ENCODE data around the gene DLG4.
A peak's percentile ranks its signal among the peaks of the same experiment; 100 is the strongest.

Gene DLG4

GRCh38 chr17:7208754-7209460, 10.7 kb downstream of the DLG4 start:
- Histone ChIP-seq H3K79me2 (ENCODE audit: insufficient read depth, low read depth) (no peaks in the 10 kb centered on the region), H3K4me1 (ENCODE audit: low read depth, poor library complexity, severe bottlenecking) (no peaks in the 10 kb centered on the region), H3K27me3 (ENCODE audit: insufficient read depth, low read depth) (no peaks in the 10 kb centered on the region), H3K4me3 (IDR thresholded peaks at IDR 0.05; ENCODE audit: insufficient read depth, low read depth, low read length) (no peak overlapping the region), H3K4me2 (no peak overlapping the region), H3K36me3 (ENCODE audit: insufficient read depth) (no peaks in the 10 kb centered on the region), H4K20me1 (ENCODE audit: insufficient read depth) (no peaks in the 10 kb centered on the region), H2AFZ (ENCODE audit: low read depth) (no peak overlapping the region), H3K27ac (no peak overlapping the region), H3K9ac (no peak overlapping the region)
- TF ChIP-seq CTCF (conservative IDR thresholded peaks at IDR 0.05; ENCODE audit: low read depth, low read length) = no peak

- Histone ChIP-seq H3K4me1 (ENCODE audit: low read depth, poor library complexity, severe bottlenecking) (no peaks in the 10 kb centered on the region), H3K4me3 (IDR thresholded peaks at IDR 0.05; ENCODE audit: insufficient read depth, low read depth, low read length) (no peak overlapping the region), H3K27me3 (ENCODE audit: insufficient read depth, low read depth) (no peaks in the 10 kb centered on the region), H3K79me2 (ENCODE audit: insufficient read depth, low read depth) (no peaks in the 10 kb centered on the region), H4K20me1 (ENCODE audit: insufficient read depth) (no peaks in the 10 kb centered on the region), H3K36me3 (ENCODE audit: insufficient read depth) (no peaks in the 10 kb centered on the region), H2AFZ (ENCODE audit: low read depth) (no peak overlapping the region), H3K27ac (no peak overlapping the region), H3K4me2 (no peak overlapping the region), H3K9ac (no peak overlapping the region)
- no peak for TF ChIP-seq CTCF (conservative IDR thresholded peaks at IDR 0.05; ENCODE audit: low read depth, low read length)
Measured at GRCh38 chr17:7208027-7208571, 11.5 kb downstream of the DLG4 start.

- Histone ChIP-seq H2AFZ (ENCODE audit: low read depth) (no peak overlapping the region), H3K27me3 (ENCODE audit: insufficient read depth, low read depth) (no peaks in the 10 kb centered on the region), H3K4me1 (ENCODE audit: low read depth, poor library complexity, severe bottlenecking) (no peaks in the 10 kb centered on the region), H3K27ac (no peak overlapping the region), H4K20me1 (ENCODE audit: insufficient read depth) (no peaks in the 10 kb centered on the region), H3K9ac (no peak overlapping the region), H3K36me3 (ENCODE audit: insufficient read depth) (no peaks in the 10 kb centered on the region), H3K4me3 (IDR thresholded peaks at IDR 0.05; ENCODE audit: insufficient read depth, low read depth, low read length) (no peak overlapping the region), H3K4me2 (no peak overlapping the region), H3K79me2 (ENCODE audit: insufficient read depth, low read depth) (no peaks in the 10 kb centered on the region)
- no peak for TF ChIP-seq CTCF (conservative IDR thresholded peaks at IDR 0.05; ENCODE audit: low read depth, low read length)
Measured at GRCh38 chr17:7207120-7208001, 12.3 kb downstream of the DLG4 start.

- no peak overlapping the region for H3K9ac ChIP-seq
Measured at GRCh38 chr17:7205561-7205960, 14.1 kb downstream of the DLG4 start.

More at GRCh38 chr17:7205561-7205960, 14.1 kb downstream of the DLG4 start:
- no peaks in the 10 kb centered on the region for H3K36me3 ChIP-seq (ENCODE audit: insufficient read depth)
- H3K4me3 ChIP-seq (IDR thresholded peaks at IDR 0.05; ENCODE audit: insufficient read depth, low read depth, low read length) = no peak overlapping the region
- no peak for TF ChIP-seq CTCF (conservative IDR thresholded peaks at IDR 0.05; ENCODE audit: low read depth, low read length)
- H3K27ac ChIP-seq = no peak overlapping the region
- H3K79me2 ChIP-seq (ENCODE audit: insufficient read depth, low read depth) = no peaks in the 10 kb centered on the region
- peak overlapping the region; percentile 17; the same call in 1 of the 2 replicates for H3K4me2 ChIP-seq
- no peak overlapping the region; the same call in 1 of the 2 replicates for H2AFZ ChIP-seq (ENCODE audit: low read depth)
- no peaks in the 10 kb centered on the region for H4K20me1 ChIP-seq (ENCODE audit: insufficient read depth)
- H3K27me3 ChIP-seq (ENCODE audit: insufficient read depth, low read depth) = no peaks in the 10 kb centered on the region
- no peaks in the 10 kb centered on the region for H3K4me1 ChIP-seq (ENCODE audit: low read depth, poor library complexity, severe bottlenecking)
